H1 (cell line): Measurements from ENCODE around the gene REPS1. TPM values are rescaled to one million over a fixed set of nuclear protein-coding genes. Genes with fewer than 3 reads are reported as not detected.

Experiments used
- CTCF ChIA-PET: fragments of 300-600 bp; sonication (Branson Sonifier 250); formaldehyde crosslinking; loops from one replicate; lab custom pipeline; 2021; ENCODE audit not compliant: partially characterized antibody; lab: Charles Lee
- POLR2A ChIA-PET: fragments of 300-600 bp; sonication (Branson Sonifier 250); formaldehyde crosslinking; loops from one replicate; lab custom pipeline; 2021; ENCODE audit warnings: inconsistent platforms; ENCODE audit not compliant: partially characterized antibody; lab: Charles Lee
- DNase-seq, 2 experiments: peaks; one replicate each; pipeline versions ENCODE4 v3.0.0 to v3.0.0-alpha.2; 2010 to 2022; ENCODE audit warnings: low spot score in 2 of 2, low read depth in 1 of 2, mixed read lengths in 1 of 2
- FAIRE-seq: peaks from 2 replicates; lab custom pipeline; 2011; peaks lifted over from hg19 to GRCh38; lab: Jason Lieb, UNC
- H2AFZ ChIP-seq: 2 replicates; pipeline ENCODE4 v1.8.1; 2012; ENCODE audit warnings: low read length, inconsistent platforms
- H2AK5ac ChIP-seq: 2 replicates; pipeline ENCODE4 v1.6.1; 2013; ENCODE audit warnings: low read depth, low read length
- H2BK120ac ChIP-seq: replicated peaks from 2 replicates; pipeline ENCODE3; 2013; ENCODE audit warnings: low read depth, low read length, inconsistent platforms
- H2BK12ac ChIP-seq: 2 replicates; pipeline ENCODE4 v1.6.1; 2013; ENCODE audit warnings: low read depth, low read length
- H2BK15ac ChIP-seq: 2 replicates; pipeline ENCODE4 v1.6.1; 2013; ENCODE audit warnings: low read length
- H2BK20ac ChIP-seq: 2 replicates; pipeline ENCODE4 v1.6.1; 2013; ENCODE audit warnings: low read length
- H2BK5ac ChIP-seq: 2 replicates; pipeline ENCODE4 v1.6.1; 2013; ENCODE audit warnings: low read depth, low read length
- H3K14ac ChIP-seq: 2 replicates; pipeline ENCODE4 v1.6.1; 2013; ENCODE audit warnings: inconsistent platforms; ENCODE audit not compliant: insufficient read length
- H3K18ac ChIP-seq: 2 replicates; pipeline ENCODE4 v1.6.1; 2013; ENCODE audit warnings: low read length; ENCODE audit errors: extremely low read depth
- H3K23ac ChIP-seq: 2 replicates; pipeline ENCODE4 v1.6.1; 2013; ENCODE audit warnings: inconsistent platforms; ENCODE audit not compliant: insufficient read length
- H3K23me2 ChIP-seq: 2 replicates; pipeline ENCODE4 v1.6.1; 2013; ENCODE audit warnings: low read depth, low read length
- H3K27ac ChIP-seq: 2 replicates; pipeline ENCODE4 v1.6.1; 2011; ENCODE audit warnings: low read depth, low read length, inconsistent platforms
- H3K27me3 ChIP-seq, 4 experiments: replicated peaks in 1 of 4; 1 replicate in 1 of 4; 2 replicates in 3 of 4; pipeline versions ENCODE4 v1.6.1 to v1.8.1; 2011 to 2013; ENCODE audit warnings: low read length in 3 of 4, mild to moderate bottlenecking in 3 of 4, inconsistent platforms in 2 of 4, mixed read lengths in 2 of 4, moderate library complexity in 1 of 4; ENCODE audit not compliant: control insufficient read depth in 3 of 4, insufficient read depth in 3 of 4; ENCODE audit errors: extremely low read depth in 1 of 4
- H3K36me3 ChIP-seq, 4 experiments: 2 replicates each; pipeline versions ENCODE4 v1.6.1 to v1.8.1; 2011 to 2013; ENCODE audit warnings: mild to moderate bottlenecking in 4 of 4, low read length in 3 of 4, moderate library complexity in 2 of 4, control low read depth in 1 of 4, inconsistent platforms in 1 of 4; ENCODE audit not compliant: insufficient read depth in 4 of 4, control insufficient read depth in 2 of 4
- H3K4ac ChIP-seq: replicated peaks from 2 replicates; pipeline ENCODE3; 2013; ENCODE audit warnings: low read length, low read depth, mixed read lengths, inconsistent platforms; ENCODE audit not compliant: insufficient read length
- H3K4me1 ChIP-seq, 4 experiments: replicated peaks in 1 of 4; 1 replicate in 1 of 4; 2 replicates in 3 of 4; pipeline versions ENCODE4 v1.6.1 to v1.8.1; 2011 to 2013; ENCODE audit warnings: low read length in 3 of 4, inconsistent platforms in 2 of 4, mixed read lengths in 1 of 4; ENCODE audit not compliant: insufficient read depth in 4 of 4, control insufficient read depth in 3 of 4
- H3K4me2 ChIP-seq, 2 experiments: 2 replicates each; pipeline versions ENCODE4 v1.6.1 to v1.8.1; 2011 to 2013; ENCODE audit warnings: low read depth in 2 of 2, low read length in 2 of 2, control low read depth in 1 of 2, inconsistent platforms in 1 of 2, mild to moderate bottlenecking in 1 of 2; ENCODE audit not compliant: insufficient read depth in 1 of 2
- H3K4me3 ChIP-seq, 4 experiments: fragments of 200-600, 300-600 bp in 1 of 4; sonication (generic), shearing (Covaris generic), sonication (Bioruptor Twin) in 1 of 4; 2 replicates each; pipeline versions ENCODE4 v1.5.1 to v1.8.1; 2011 to 2016; ENCODE audit warnings: low read length in 4 of 4, low read depth in 3 of 4, control low read depth in 2 of 4, inconsistent platforms in 2 of 4, mild to moderate bottlenecking in 2 of 4, mixed read lengths in 1 of 4, moderate library complexity in 1 of 4; ENCODE audit not compliant: insufficient read depth in 2 of 4; ENCODE audit errors: extremely low read depth in 1 of 4
- H3K56ac ChIP-seq: replicated peaks from 2 replicates; pipeline ENCODE3; 2013; ENCODE audit warnings: low read depth, mild to moderate bottlenecking, mixed read lengths, low read length, inconsistent platforms; ENCODE audit not compliant: insufficient read length
- H3K79me1 ChIP-seq: 2 replicates; pipeline ENCODE4 v1.6.1; 2013; ENCODE audit warnings: low read depth, low read length, control low read depth
- H3K79me2 ChIP-seq, 2 experiments: 2 replicates each; pipeline versions ENCODE4 v1.6.1 to v1.8.1; 2012 to 2013; ENCODE audit warnings: low read length in 2 of 2, mild to moderate bottlenecking in 2 of 2, inconsistent platforms in 1 of 2; ENCODE audit not compliant: insufficient read depth in 2 of 2, control insufficient read depth in 1 of 2
- H3K9ac ChIP-seq, 4 experiments: replicated peaks in 1 of 4; 1 replicate in 1 of 4; 2 replicates in 3 of 4; pipeline versions ENCODE4 v1.6.1 to v1.8.1; 2011 to 2013; ENCODE audit warnings: low read depth in 3 of 4, low read length in 3 of 4, control low read depth in 2 of 4, mild to moderate bottlenecking in 2 of 4, moderate library complexity in 2 of 4, inconsistent platforms in 1 of 4; ENCODE audit errors: extremely low read depth in 1 of 4
- H3K9me3 ChIP-seq, 2 experiments: 2 replicates each; pipeline versions ENCODE4 v1.6.1 to v1.8.1; 2012 to 2013; ENCODE audit warnings: mild to moderate bottlenecking in 2 of 2, moderate library complexity in 2 of 2, control low read depth in 1 of 2, inconsistent platforms in 1 of 2, low read depth in 1 of 2, low read length in 1 of 2, mixed read lengths in 1 of 2; ENCODE audit not compliant: insufficient read depth in 2 of 2
- H4K20me1 ChIP-seq, 2 experiments: replicated peaks in 1 of 2; 2 replicates each; pipeline versions ENCODE3 to v1.8.1; 2011 to 2013; ENCODE audit warnings: inconsistent platforms in 2 of 2, low read length in 2 of 2, mild to moderate bottlenecking in 1 of 2; ENCODE audit not compliant: insufficient read depth in 2 of 2, control insufficient read depth in 1 of 2
- H4K5ac ChIP-seq: 2 replicates; pipeline ENCODE4 v1.6.1; 2013; ENCODE audit warnings: low read length, low read depth, mixed read lengths, inconsistent platforms; ENCODE audit not compliant: insufficient read length
- H4K8ac ChIP-seq: 2 replicates; pipeline ENCODE4 v1.8.0; 2013; ENCODE audit warnings: mild to moderate bottlenecking, moderate library complexity, low read length, inconsistent platforms; ENCODE audit not compliant: insufficient read depth; ENCODE audit errors: extremely low read depth
- H4K91ac ChIP-seq: replicated peaks from 2 replicates; pipeline ENCODE3; 2013; ENCODE audit warnings: low read length, mixed read lengths, inconsistent platforms; ENCODE audit not compliant: insufficient read length
- BRCA1 ChIP-seq: IDR thresholded peaks from 2 replicates; pipeline ENCODE4 v1.6.1; 2012; ENCODE audit warnings: low read depth, low read length, improper control_type of control experiment
- EGR1 ChIP-seq: IDR thresholded peaks from 2 replicates; pipeline ENCODE4 v1.6.1; 2011; ENCODE audit warnings: low read depth, low read length, borderline replicate concordance
- HDAC2 ChIP-seq, 2 experiments: fragments of 300-600 bp in 1 of 2; sonication (generic) in 1 of 2; IDR thresholded peaks; 2 replicates each; pipeline ENCODE4 v1.6.1; 2011 to 2012; ENCODE audit warnings: low read depth in 2 of 2, low read length in 2 of 2, mild to moderate bottlenecking in 2 of 2, moderate library complexity in 2 of 2, borderline replicate concordance in 1 of 2, inconsistent platforms in 1 of 2
- KDM5A ChIP-seq: fragments of 200-600 bp; IDR thresholded peaks from 2 replicates; pipeline ENCODE4 v1.7.1; 2012; ENCODE audit warnings: mild to moderate bottlenecking, low read length, inconsistent platforms, mixed read lengths
- PHF8 ChIP-seq: fragments of 200-600 bp; sonication (generic); conservative IDR thresholded peaks from 2 replicates; pipeline ENCODE4 v1.7.1; 2012; ENCODE audit warnings: low read depth, mild to moderate bottlenecking, inconsistent platforms, low read length, moderate library complexity
- RXRA ChIP-seq: IDR thresholded peaks from 2 replicates; pipeline ENCODE4 v1.6.1; 2011; ENCODE audit warnings: low read depth, mild to moderate bottlenecking, low read length, moderate library complexity; ENCODE audit not compliant: insufficient read depth
- SUZ12 ChIP-seq: fragments of 200-600 bp; sonication (generic); IDR thresholded peaks from 2 replicates; pipeline ENCODE4 v1.6.1; 2012; ENCODE audit warnings: mild to moderate bottlenecking, inconsistent platforms, low read length, moderate library complexity, mixed read lengths
- TAF7 ChIP-seq: optimal IDR thresholded peaks from 2 replicates; pipeline ENCODE3; 2011; ENCODE audit warnings: low read depth, mild to moderate bottlenecking, inconsistent platforms, low read length, moderate library complexity, borderline replicate concordance
- polyA plus RNA-seq, 7 experiments: library from polyadenylated mRNA; depleted of rRNA in 3 of 7; stranded (reverse) in 5 of 7; unstranded in 2 of 7; fragments of >200 nt in 5 of 7; fragments of 200-250 nt in 2 of 7; gene quantifications; 1 replicate in 5 of 7; 2 replicates in 1 of 7; 4 replicates in 1 of 7; pipeline versions ENCODE4 v1.2.1 to v1.2.3, GENCODE V29; 2011 to 2013; ENCODE audit warnings: missing spikeins in 2 of 7, mixed read lengths in 2 of 7
- total RNA-seq: library from RNA; stranded (reverse); fragmentation: NEBNext Ultra II Directional; extraction: Animal tissue kit (Norgen Biotek cat#: 25700); gene quantifications from 2 replicates; pipeline ENCODE4 v1.2.1, GENCODE V29; 2021

Gene REPS1
- total and polyA plus RNA-seq, 2 of the 8 experiments (the other 6 are each of a cell fraction or from before 2014, with no cell fraction given): 52.1 to 68.9 TPM

GRCh38 chr6:138955262-138955661 is 32.8 kb downstream of the REPS1 start:
- no peak overlapping the region for H3K56ac ChIP-seq
- DNase-seq (no peak), FAIRE-seq (no peak)
- no peak overlapping the region for H3K23ac ChIP-seq
- no peak overlapping the region for H2BK120ac ChIP-seq
- H3K36me3 ChIP-seq: no peaks in the 10 kb centered on the region
- no peak overlapping the region for H4K8ac ChIP-seq
- no peaks in the 10 kb centered on the region; the same call in 1 of the 2 replicates for H3K79me1 ChIP-seq
- no peak overlapping the region for H3K4me2 ChIP-seq
- H3K14ac ChIP-seq: no peak overlapping the region
- peaks cover 0 to 4% (median 1%) of the 10 kb centered on the region in 4 experiments; a peak in 2 of 7 replicates for H3K4me1 ChIP-seq
- H4K20me1 ChIP-seq: peaks cover 4 to 7% of the 10 kb centered on the region in 2 experiments
- no peak overlapping the region for H3K4ac ChIP-seq
- no peak overlapping the region for H2AK5ac ChIP-seq
- no peak overlapping the region for H2BK12ac ChIP-seq
- ChIA-PET CTCF (no interaction called here), POLR2A (interaction anchor here (1.1 kb wide), 1 partner anchor 78 kb away, joined by 3 read pairs; no protein-coding TSS in a partner anchor)
- H3K9ac ChIP-seq: no peak overlapping the region
- H3K27ac ChIP-seq: no peak overlapping the region
- peaks cover 0 to 98% of the 10 kb centered on the region in 2 experiments; a peak in 3 of 4 replicates for H3K79me2 ChIP-seq
- no peak overlapping the region for H3K4me3 ChIP-seq
- no peak overlapping the region for H4K5ac ChIP-seq
- H2BK20ac ChIP-seq: no peak overlapping the region
- no peak overlapping the region for H2BK5ac ChIP-seq
- H3K18ac ChIP-seq: no peak overlapping the region
- H2AFZ ChIP-seq: no peak overlapping the region
- H4K91ac ChIP-seq: no peak overlapping the region
- no peaks in the 10 kb centered on the region for H3K23me2 ChIP-seq
- H2BK15ac ChIP-seq: no peak overlapping the region
- TF ChIP-seq RXRA (no peak), KDM5A (no peak), EGR1 (no peak), HDAC2 (IDR thresholded peaks at IDR 0.05; ENCODE audit: borderline replicate concordance in 1 of 2, low read depth in 2 of 2, low read length in 2 of 2) (no peak), SUZ12 (no peak), PHF8 (no peak), BRCA1 (no peak), TAF7 (no peak)
- H3K27me3 ChIP-seq: no peaks in the 10 kb centered on the region
- no peaks in the 10 kb centered on the region for H3K9me3 ChIP-seq
